GM13976 (cell line): ENCODE data around the gene ELOVL5.

ENCODE experiments used
- DNase-seq: peaks from one replicate; pipeline ENCODE4 v3.0.0; 2012; ENCODE audit warnings: low spot score
- in situ Hi-C: fragments of 300-500 bp; cut with MboI; formaldehyde crosslinking; loops from one replicate; pipeline ENCODE4 v1.12.0; 2022; ENCODE audit warnings: low sequenced_read_pairs, mixed read lengths, inconsistent platforms; ENCODE audit not compliant: unreplicated experiment
- TF ChIP-seq, protein P1 (sequence below): IDR thresholded peaks from 2 replicates; pipeline ENCODE4 v1.5.1; 2012; ENCODE audit warnings: borderline replicate concordance, mild to moderate bottlenecking; ENCODE audit not compliant: insufficient read depth; ENCODE audit errors: extremely low read depth, missing control alignments, control extremely low read depth

The ELOVL5 gene

DNA sequence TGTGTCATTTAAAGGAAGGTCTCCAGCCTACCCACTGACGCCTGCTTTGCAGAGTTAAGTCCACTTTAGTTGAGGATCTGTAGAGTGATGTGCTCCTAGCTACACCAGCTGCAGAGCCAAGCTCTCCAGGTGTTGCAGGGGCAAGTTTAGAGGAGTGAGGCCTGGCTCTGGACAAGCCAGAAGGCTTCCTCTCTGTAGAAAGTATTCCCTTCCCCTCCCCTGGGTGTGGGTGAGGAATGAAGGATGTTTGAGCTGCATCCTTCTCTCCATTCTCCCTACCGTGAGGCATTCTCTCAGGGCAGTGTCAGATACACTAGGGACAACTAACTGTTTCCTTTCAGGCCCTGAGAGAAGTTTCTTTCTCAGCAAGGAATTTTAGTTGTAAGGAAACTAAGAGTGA, 66.5 kb downstream of the ELOVL5 start:
- in situ Hi-C loops: no loop called here
- TF ChIP-seq, protein P1, sequence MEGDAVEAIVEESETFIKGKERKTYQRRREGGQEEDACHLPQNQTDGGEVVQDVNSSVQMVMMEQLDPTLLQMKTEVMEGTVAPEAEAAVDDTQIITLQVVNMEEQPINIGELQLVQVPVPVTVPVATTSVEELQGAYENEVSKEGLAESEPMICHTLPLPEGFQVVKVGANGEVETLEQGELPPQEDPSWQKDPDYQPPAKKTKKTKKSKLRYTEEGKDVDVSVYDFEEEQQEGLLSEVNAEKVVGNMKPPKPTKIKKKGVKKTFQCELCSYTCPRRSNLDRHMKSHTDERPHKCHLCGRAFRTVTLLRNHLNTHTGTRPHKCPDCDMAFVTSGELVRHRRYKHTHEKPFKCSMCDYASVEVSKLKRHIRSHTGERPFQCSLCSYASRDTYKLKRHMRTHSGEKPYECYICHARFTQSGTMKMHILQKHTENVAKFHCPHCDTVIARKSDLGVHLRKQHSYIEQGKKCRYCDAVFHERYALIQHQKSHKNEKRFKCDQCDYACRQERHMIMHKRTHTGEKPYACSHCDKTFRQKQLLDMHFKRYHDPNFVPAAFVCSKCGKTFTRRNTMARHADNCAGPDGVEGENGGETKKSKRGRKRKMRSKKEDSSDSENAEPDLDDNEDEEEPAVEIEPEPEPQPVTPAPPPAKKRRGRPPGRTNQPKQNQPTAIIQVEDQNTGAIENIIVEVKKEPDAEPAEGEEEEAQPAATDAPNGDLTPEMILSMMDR: no peak

DNA sequence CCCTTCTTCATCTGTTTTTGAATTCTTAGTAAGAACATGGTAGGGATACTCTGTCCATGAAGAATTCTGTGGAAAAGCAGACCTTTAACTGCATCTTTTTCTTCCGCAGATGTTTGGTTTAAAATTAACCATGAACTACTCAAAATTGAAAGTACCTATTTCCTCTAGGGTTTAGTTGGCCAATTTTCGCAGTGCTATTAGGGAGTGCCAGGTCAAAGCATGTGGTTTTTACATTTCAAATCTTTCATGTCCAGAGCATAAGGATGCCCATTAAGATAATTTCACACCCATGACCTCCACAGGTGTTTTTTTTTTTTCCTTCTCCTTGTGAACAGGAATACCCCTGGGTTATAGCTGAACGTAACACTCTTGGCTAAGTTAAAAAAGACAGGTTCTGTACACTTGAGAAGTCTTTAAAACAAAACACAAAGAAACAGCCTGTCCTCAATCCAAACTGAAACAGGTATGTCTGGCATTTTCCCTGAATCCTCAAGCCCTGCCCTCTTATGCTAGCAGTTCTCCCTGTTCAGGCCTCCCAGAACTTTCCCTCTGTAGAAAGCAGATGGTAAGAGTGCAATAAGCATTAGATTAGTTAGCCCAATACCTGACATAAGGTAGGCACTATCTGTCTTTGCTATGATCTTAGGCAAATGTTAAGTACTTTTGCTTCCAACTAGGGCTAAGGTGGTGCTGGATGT, 67.1 kb downstream of the ELOVL5 start:
- TF ChIP-seq, protein P1: no peak
- in situ Hi-C loops: no loop called here
- no peak for DNase-seq

More for the DNA sequence above, 66.5 kb downstream of the ELOVL5 start:
- DNase-seq: no peak

DNA sequence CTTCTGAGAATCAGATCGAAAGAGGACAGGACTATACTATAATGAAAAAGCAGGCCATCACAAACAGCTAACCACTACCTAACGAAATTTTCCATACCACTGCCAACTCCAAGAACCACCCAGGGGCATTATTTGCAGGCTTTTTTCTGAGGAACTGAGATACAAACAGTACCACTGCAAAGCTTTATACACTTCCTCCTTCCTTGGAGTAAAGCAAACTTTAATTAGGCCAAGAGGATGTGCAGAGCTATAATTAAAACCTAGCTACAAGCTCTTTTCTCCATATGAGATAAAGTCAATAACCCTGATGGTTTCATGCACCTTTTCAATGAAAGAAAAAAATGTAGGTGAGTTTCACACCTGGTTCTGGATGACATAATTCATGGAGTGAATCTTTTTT, 68.5 kb downstream of the ELOVL5 start:
- DNase-seq: no peak
- in situ Hi-C loops: no loop called here
- TF ChIP-seq, protein P1: no peak

DNA sequence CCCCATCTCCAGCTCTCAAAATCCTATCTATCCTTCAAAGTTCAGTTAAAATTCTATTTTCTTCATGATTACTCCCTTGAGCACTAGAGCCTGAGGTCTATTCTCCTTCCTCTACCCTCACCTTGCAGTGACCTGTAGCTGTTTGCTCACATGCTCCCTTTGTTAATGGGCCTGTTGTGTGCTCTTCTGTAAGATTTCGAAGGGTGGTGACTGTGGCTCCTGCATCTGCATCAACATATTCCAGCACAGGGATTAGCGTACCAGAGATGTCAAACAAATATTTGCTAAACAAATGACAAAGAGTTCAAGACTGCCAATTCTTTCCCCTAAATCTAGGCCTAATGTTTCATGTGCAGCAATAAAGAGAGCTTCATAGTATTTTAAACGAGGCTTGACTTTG, 69.5 kb downstream of the ELOVL5 start:
- in situ Hi-C loops: no loop called here
- DNase-seq: no peak
- TF ChIP-seq, protein P1: no peak

DNA sequence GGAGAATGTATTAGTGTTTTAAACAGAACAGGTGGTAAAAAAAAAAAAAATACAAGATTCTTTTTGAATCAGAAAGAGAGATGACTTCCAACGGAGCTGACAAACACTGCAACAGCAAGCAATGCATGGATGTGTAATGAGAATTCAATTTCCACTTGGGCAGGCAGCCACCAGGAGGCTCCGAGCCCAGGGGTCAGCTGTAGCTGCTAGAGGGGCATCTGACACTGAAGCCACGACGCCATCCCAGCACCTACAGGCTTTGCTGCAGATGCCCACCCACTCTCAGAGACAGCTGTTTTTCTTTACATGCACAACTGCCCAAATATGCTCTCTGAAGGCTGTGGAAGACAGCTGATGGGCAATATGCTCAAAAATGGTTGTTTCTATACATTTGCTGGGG, 75.4 kb downstream of the ELOVL5 start:
- in situ Hi-C loops: no loop called here
- TF ChIP-seq, protein P1: no peak
- DNase-seq: no peak

DNA sequence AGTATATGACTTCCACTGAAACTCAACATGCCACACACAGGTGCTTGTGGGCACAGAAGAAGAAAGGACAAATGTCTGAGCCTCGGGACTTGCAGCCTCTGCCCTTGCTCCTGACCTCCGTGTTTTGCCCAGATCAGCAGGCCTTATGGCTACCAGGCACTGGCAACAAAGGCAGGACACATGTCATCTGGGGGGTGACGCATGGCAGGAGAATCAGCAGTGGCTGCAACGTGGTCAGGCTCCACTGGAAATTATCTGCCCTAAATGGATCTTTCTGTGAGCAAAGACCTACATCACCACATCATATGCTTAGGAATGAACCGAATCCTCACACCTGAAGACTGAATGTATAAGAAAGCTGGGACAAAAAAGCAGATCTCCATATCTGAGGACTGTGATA, 78.9 kb downstream of the ELOVL5 start:
- TF ChIP-seq, protein P1: no peak
- in situ Hi-C loops: no loop called here
- DNase-seq: no peak
